ENCODE data around the gene GGNBP2. TPM values are rescaled to one million over a fixed set of nuclear protein-coding genes. Genes with fewer than 3 reads are reported as not detected.
A peak's percentile ranks its signal among the peaks of the same experiment; 100 is the strongest.

The GGNBP2 gene
- polyA plus RNA-seq, 3 donors: 22.3 to 89.5 (median 31.5) TPM

DNA sequence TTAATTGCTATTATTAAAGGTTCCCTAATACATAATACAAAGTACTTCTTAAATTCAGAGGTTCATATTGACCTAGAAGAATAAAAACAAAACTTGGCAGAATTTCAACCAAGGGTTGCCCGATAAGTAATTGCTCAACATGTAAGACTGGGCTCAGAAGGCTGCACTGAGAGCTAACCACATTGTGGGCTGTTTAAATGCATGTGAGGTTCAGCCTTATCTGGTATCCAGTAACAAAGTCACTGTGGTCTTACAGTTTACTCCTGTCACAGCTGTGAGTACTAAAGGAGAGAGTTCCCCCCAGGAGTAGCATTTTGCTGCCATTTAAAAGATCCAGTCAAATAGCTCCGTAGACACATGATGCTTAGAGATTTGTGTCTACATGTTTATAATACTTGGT is 45.4 kb downstream of the GGNBP2 start:
- 14% methylated on average over 2 of the region's 2 CpGs for WGBS (ENCODE audit: insufficient coverage)
- Histone ChIP-seq H3K27me3 (ENCODE audit: control insufficient read depth in 2 of 2, insufficient read depth in 2 of 2, low read length in 2 of 2) (peaks cover 6 to 15% of the 10 kb centered on the region in 2 donors), H4K20me1 (ENCODE audit: insufficient read depth, low read length) (peaks cover 55% of the 10 kb centered on the region), H3K4me2 (replicated peaks; ENCODE audit: extremely low read depth, low read length, poor library complexity, severe bottlenecking) (no peak overlapping the region), H3K9me3 (replicated peaks in 1 of 2; ENCODE audit: control insufficient read depth in 1 of 2, insufficient read depth in 1 of 2, low read length in 2 of 2) (no peaks in the 10 kb centered on the region), H3K9ac (ENCODE audit: insufficient read depth, low read length, poor library complexity, severe bottlenecking) (no peak overlapping the region), H3K4me3 (replicated peaks in 1 of 3; ENCODE audit: low read depth in 2 of 3, low read length in 3 of 3) (no peak overlapping the region), H3K27ac (ENCODE audit: low read depth in 1 of 2, low read length in 2 of 2) (no peak overlapping the region), H3K4me1 (ENCODE audit: control insufficient read depth in 1 of 2, insufficient read depth in 2 of 2, low read length in 2 of 2) (peaks cover 11 to 18% of the 10 kb centered on the region in 2 donors), H3K79me2 (ENCODE audit: insufficient read depth, low read length) (peaks cover 4% of the 10 kb centered on the region), H3K36me3 (replicated peaks in 1 of 2; ENCODE audit: control insufficient read depth in 1 of 2, insufficient read depth in 2 of 2, low read length in 2 of 2) (peaks cover 42 to 51% of the 10 kb centered on the region in 2 donors), H2AFZ (ENCODE audit: insufficient read depth, low read depth, low read length, poor library complexity, severe bottlenecking) (no peak overlapping the region)
- Mint-ChIP-seq H3K9me3 (peaks cover 0 to 4% (median 0%) of the 10 kb centered on the region in 7 donors), H3K36me3 (peaks cover 39 to 51% of the 10 kb centered on the region in 2 donors), H3K27ac (no peak overlapping the region), H3K27me3 (ENCODE audit: low read depth in 3 of 3) (peaks cover 11 to 16% (median 13%) of the 10 kb centered on the region in 3 donors), H3K4me3 (no peak overlapping the region), H3K4me1 (peaks cover 23% of the 10 kb centered on the region)
- DNase-seq: no peak
- no peak for TF ChIP-seq CTCF (IDR thresholded peaks at IDR 0.05)
- intact Hi-C loops (cut with micrococcal nuclease): loop anchor here (5.0 kb wide), 2 partner anchors 43 to 48 kb away; partner anchors contain the start of gene GGNBP2 (in 1 of the 2)

- Histone ChIP-seq H3K9me3 (replicated peaks in 1 of 2; ENCODE audit: control insufficient read depth in 1 of 2, insufficient read depth in 1 of 2, low read length in 2 of 2) (no peaks in the 10 kb centered on the region), H3K4me2 (replicated peaks; ENCODE audit: extremely low read depth, low read length, poor library complexity, severe bottlenecking) (peak within 1 kb of the TSS; percentile 91), H3K4me3 (replicated peaks in 1 of 3; ENCODE audit: low read depth in 2 of 3, low read length in 3 of 3) (peak within 1 kb of the TSS; percentile 40 to 84 (median 51)), H3K79me2 (ENCODE audit: insufficient read depth, low read length) (no peaks in the 10 kb centered on the region), H4K20me1 (ENCODE audit: insufficient read depth, low read length) (peaks cover 42% of the 10 kb centered on the region), H3K9ac (ENCODE audit: insufficient read depth, low read length, poor library complexity, severe bottlenecking) (peak within 1 kb of the TSS; percentile 75), H3K27me3 (ENCODE audit: control insufficient read depth in 2 of 2, insufficient read depth in 2 of 2, low read length in 2 of 2) (peaks cover 6 to 15% of the 10 kb centered on the region in 2 donors), H3K4me1 (ENCODE audit: control insufficient read depth in 1 of 2, insufficient read depth in 2 of 2, low read length in 2 of 2) (peaks cover 11 to 18% of the 10 kb centered on the region in 2 donors), H2AFZ (ENCODE audit: insufficient read depth, low read depth, low read length, poor library complexity, severe bottlenecking) (peak within 1 kb of the TSS; percentile 86), H3K36me3 (replicated peaks in 1 of 2; ENCODE audit: control insufficient read depth in 1 of 2, insufficient read depth in 2 of 2, low read length in 2 of 2) (peaks cover 27 to 35% of the 10 kb centered on the region in 2 donors), H3K27ac (ENCODE audit: low read depth in 1 of 2, low read length in 2 of 2) (no peak within 1 kb of the TSS)
- H3K36me3 Mint-ChIP-seq: peaks cover 27 to 37% of the 10 kb centered on the region in 2 donors
- H3K27ac Mint-ChIP-seq: peak within 1 kb of the TSS in 2 of 7 donors; percentile 36 to 66
- peaks cover 11 to 16% (median 13%) of the 10 kb centered on the region in 3 donors for H3K27me3 Mint-ChIP-seq (ENCODE audit: low read depth in 3 of 3)
- intact Hi-C loops (cut with micrococcal nuclease): loop anchor here (1.0 to 5.0 kb wide), 3 partner anchors 9 to 49 kb away; partner anchors contain the start of gene GGNBP2 (in 1 of the 2)
- WGBS (ENCODE audit: insufficient coverage): under 1% methylated on average over 81 of the region's 87 CpGs
- TF ChIP-seq CTCF (IDR thresholded peaks at IDR 0.05): no peak
- peak; percentile 40 to 64 (median 51) for DNase-seq
- H3K9me3 Mint-ChIP-seq: peaks cover 0 to 4% (median 0%) of the 10 kb centered on the region in 7 donors
- H3K4me1 Mint-ChIP-seq: peaks cover 23% of the 10 kb centered on the region
- peak within 1 kb of the TSS; percentile 75 to 80 for H3K4me3 Mint-ChIP-seq
These were observed 47.0 kb downstream of the GGNBP2 start, which contains the start of gene DHRS11 for GRCh38 chr17:36591434-36592315. Gene DHRS11, plus strand, starts transcription at chr17:36591879. Its CDS starts 131 bp downstream, at chr17:36592010.

Data from CD14-positive monocyte (primary cell).